ENCODE data around the gene H2BW2. TPM values are rescaled to one million over a fixed set of nuclear protein-coding genes. Genes with fewer than 3 reads are reported as not detected.

H2BW2 gene
- total and polyA plus RNA-seq, 2 of the 13 experiments (the other 11 are each of a cell fraction or from before 2014, with no cell fraction given), result not detected

DNA sequence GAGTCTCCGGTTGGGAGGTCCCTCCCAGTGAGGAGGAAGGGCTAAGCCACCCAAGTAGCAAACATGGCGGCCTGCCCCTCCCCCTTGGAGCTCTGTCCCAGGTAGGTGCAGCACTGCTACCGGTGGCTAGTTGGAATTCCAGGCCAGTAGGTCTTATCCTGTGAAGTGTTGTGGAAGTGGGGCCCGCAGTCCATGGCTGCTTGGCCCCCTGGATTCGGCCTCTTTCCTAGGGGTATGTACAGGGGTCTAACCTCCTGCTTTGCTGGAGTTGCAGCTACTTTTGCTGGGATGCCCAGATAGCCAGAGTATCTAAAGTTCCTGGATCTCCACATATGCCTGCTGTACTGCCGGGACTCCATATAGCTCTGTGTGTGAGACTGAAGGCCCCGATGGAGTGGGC is 46.2 kb downstream of the H2BW2 start:
- ChIA-PET POLR2A (no interaction called here), CTCF (ENCODE audit: low intra/inter-chr PET ratio, low total read pairs) (no interaction called here)
- in situ Hi-C loops (cut with HindIII; ENCODE audit: extremely low pct_ligation_motif_present, low pct_unique_long_range_greater_than_20kb), result no loop called here
- H3K79me2 ChIP-seq (ENCODE audit: insufficient read depth, low read length), result no peaks in the 10 kb centered on the region
- no peak overlapping the region for H2AFZ ChIP-seq (ENCODE audit: low read length)
- no peak for FAIRE-seq
- no peak for ATAC-seq
- H3K4me3 ChIP-seq (replicated peaks in 1 of 3; ENCODE audit: insufficient read depth in 1 of 3, low read depth in 2 of 3, low read length in 3 of 3), result no peak overlapping the region
- H3K27me3 ChIP-seq (ENCODE audit: control insufficient read depth in 1 of 2, insufficient read depth in 2 of 2, low read length in 2 of 2), result no peaks in the 10 kb centered on the region
- H3K4me2 ChIP-seq (ENCODE audit: low read depth, low read length), result no peak overlapping the region
- H3K4me1 ChIP-seq (ENCODE audit: insufficient read depth, low read length), result no peaks in the 10 kb centered on the region
- H3K36me3 ChIP-seq (replicated peaks in 1 of 2; ENCODE audit: control insufficient read depth in 1 of 2, insufficient read depth in 2 of 2, low read length in 2 of 2), result no peaks in the 10 kb centered on the region
- no peak overlapping the region for H3K27ac ChIP-seq (ENCODE audit: extremely low read length, insufficient read depth, low read length)
- H4K20me1 ChIP-seq (ENCODE audit: insufficient read depth, low read length), result no peaks in the 10 kb centered on the region
- no peak overlapping the region for H3K9ac ChIP-seq (ENCODE audit: insufficient read depth, low read depth, low read length)
- TF ChIP-seq RARA (CRISPR knock-in tag; IDR thresholded peaks at IDR 0.05) (no peak), ZNF883 (CRISPR knock-in tag; IDR thresholded peaks at IDR 0.05; ENCODE audit: not compliant biosample characterization) (no peak), NR2C2 (CRISPR knock-in tag; IDR thresholded peaks at IDR 0.05; ENCODE audit: borderline replicate concordance) (no peak), ZNF775 (CRISPR knock-in tag; IDR thresholded peaks at IDR 0.05; ENCODE audit: borderline replicate concordance) (no peak), MZF1 (CRISPR knock-in tag; IDR thresholded peaks at IDR 0.05; ENCODE audit: borderline replicate concordance) (no peak), ZNF562 (CRISPR knock-in tag; IDR thresholded peaks at IDR 0.05; ENCODE audit: borderline replicate concordance) (no peak), GABPB1 (CRISPR knock-in tag; IDR thresholded peaks at IDR 0.05) (no peak), HNF4G (IDR thresholded peaks at IDR 0.05; ENCODE audit: borderline replicate concordance, low read depth, low read length) (no peak), HNF4G (CRISPR knock-in tag; IDR thresholded peaks at IDR 0.05; ENCODE audit: borderline replicate concordance, low read depth) (no peak)
- TF ChIP-seq, protein P1, sequence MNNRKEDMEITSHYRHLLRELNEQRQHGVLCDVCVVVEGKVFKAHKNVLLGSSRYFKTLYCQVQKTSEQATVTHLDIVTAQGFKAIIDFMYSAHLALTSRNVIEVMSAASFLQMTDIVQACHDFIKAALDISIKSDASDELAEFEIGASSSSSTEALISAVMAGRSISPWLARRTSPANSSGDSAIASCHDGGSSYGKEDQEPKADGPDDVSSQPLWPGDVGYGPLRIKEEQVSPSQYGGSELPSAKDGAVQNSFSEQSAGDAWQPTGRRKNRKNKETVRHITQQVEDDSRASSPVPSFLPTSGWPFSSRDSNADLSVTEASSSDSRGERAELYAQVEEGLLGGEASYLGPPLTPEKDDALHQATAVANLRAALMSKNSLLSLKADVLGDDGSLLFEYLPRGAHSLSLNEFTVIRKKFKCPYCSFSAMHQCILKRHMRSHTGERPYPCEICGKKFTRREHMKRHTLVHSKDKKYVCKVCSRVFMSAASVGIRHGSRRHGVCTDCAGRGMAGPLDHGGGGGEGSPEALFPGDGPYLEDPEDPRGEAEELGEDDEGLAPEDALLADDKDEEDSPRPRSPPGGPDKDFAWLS (CRISPR knock-in tag; IDR thresholded peaks at IDR 0.05; ENCODE audit: borderline replicate concordance), result no peak
- no peak for DNase-seq (ENCODE audit: low spot score)
- WGBS (ENCODE audit: low lambda C conversion rate), result no CpG with 5 or more reads among the region's 7 CpGs
- no TSS peak for BruUV-seq (replicated peaks)
- no peaks in the 10 kb centered on the region for H3K9me3 ChIP-seq (ENCODE audit: low read length)
- intact Hi-C loops (cut with micrococcal nuclease; ENCODE audit: unreplicated experiment), result no loop called here

Other genes with a start within 250 kb of the H2BW2 start
- gene RAB9B, start 207.7 kb upstream of the H2BW2 start, total RNA-seq (2016; rRNA removed; fragmentation: Illumina TruSeq; extraction: Trizol), result 0.04 TPM in 2 replicates
- gene RAB9B, start 207.7 kb upstream of the H2BW2 start, polyA plus RNA-seq (2011; rRNA removed), result 0.04 TPM in 1 of 2 replicates, not detected in the other
- gene TMSB15B, start 77.3 kb upstream of the H2BW2 start, total RNA-seq (2016; rRNA removed; fragmentation: Illumina TruSeq; extraction: Trizol), result not detected in 2 replicates
- not detected in 2 replicates for gene TMSB15B, start 77.3 kb upstream of the H2BW2 start, polyA plus RNA-seq (2011; rRNA removed)
- not detected in 2 replicates for gene H2BW1, start 26.2 kb upstream of the H2BW2 start, total RNA-seq (2016; rRNA removed; fragmentation: Illumina TruSeq; extraction: Trizol)
- gene H2BW1, start 26.2 kb upstream of the H2BW2 start, polyA plus RNA-seq (2011; rRNA removed), result not detected in 2 replicates
- gene TMSB15C, start 36.3 kb downstream of the H2BW2 start, total RNA-seq (2016; rRNA removed; fragmentation: Illumina TruSeq; extraction: Trizol), result not detected in 2 replicates
- gene TMSB15C, start 36.3 kb downstream of the H2BW2 start, polyA plus RNA-seq (2011; rRNA removed), result not detected in 2 replicates
- 0.18 TPM in 1 of 2 replicates, not detected in the other for gene ZCCHC18, start 72.6 kb downstream of the H2BW2 start, total RNA-seq (2016; rRNA removed; fragmentation: Illumina TruSeq; extraction: Trizol)
- gene ZCCHC18, start 72.6 kb downstream of the H2BW2 start, polyA plus RNA-seq (2011; rRNA removed), result 0.09 and 0.33 TPM in 2 replicates
- 4.5 and 4.9 TPM in 2 replicates for gene SLC25A53, start 117.1 kb downstream of the H2BW2 start, total RNA-seq (2016; rRNA removed; fragmentation: Illumina TruSeq; extraction: Trizol)
- 2.3 and 3.4 TPM in 2 replicates for gene SLC25A53, start 117.1 kb downstream of the H2BW2 start, polyA plus RNA-seq (2011; rRNA removed)
- 18.0 and 26.9 TPM in 2 replicates for gene FAM199X, start 126.5 kb downstream of the H2BW2 start, total RNA-seq (2016; rRNA removed; fragmentation: Illumina TruSeq; extraction: Trizol)
- 4.5 and 5.1 TPM in 2 replicates for gene FAM199X, start 126.5 kb downstream of the H2BW2 start, polyA plus RNA-seq (2011; rRNA removed)
- gene ESX1, start 215.0 kb downstream of the H2BW2 start, total RNA-seq (2016; rRNA removed; fragmentation: Illumina TruSeq; extraction: Trizol), result not detected in 2 replicates
- not detected in 2 replicates for gene ESX1, start 215.0 kb downstream of the H2BW2 start, polyA plus RNA-seq (2011; rRNA removed)